Measurements from ENCODE around the gene SLC49A4.

SLC49A4 gene

DNA sequence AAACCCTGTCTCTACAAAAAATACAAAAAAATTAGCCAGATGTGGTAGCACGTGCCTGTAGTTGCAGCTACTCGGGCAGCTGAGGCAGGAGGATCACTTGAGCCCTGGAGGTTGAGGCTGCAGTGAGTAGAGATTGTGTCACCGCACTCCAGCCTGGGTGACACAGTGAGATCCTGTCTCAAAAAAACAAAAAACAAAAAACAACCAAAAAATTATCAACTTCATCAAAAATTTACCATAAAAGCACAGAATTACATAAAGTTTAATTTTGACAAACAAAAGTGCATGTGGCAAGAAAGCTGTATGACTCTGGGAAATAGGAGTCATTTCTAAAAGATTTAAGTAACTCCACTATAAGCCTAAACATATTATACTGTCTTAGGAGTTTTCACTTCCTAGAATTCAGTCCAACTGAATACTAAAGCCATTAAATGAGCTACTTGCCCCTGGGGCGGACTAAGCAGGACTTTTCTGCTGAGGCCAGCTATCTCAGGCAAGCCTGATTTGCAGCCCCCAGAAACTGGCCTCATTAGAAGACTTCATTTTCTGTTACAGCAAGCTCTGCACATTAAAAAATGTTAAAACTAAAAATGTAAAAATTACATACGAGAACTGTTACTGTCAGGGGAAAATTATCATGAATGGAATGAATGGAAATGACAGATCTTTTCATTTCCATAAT is 24.2 kb upstream of the SLC49A4 start:
- H3K27ac Mint-ChIP-seq (ENCODE audit: low read depth): no peak overlapping the region
- peaks cover 16% of the 10 kb centered on the region for H3K36me3 Mint-ChIP-seq (ENCODE audit: insufficient read depth)
- no peak overlapping the region for H3K4me3 Mint-ChIP-seq

DNA sequence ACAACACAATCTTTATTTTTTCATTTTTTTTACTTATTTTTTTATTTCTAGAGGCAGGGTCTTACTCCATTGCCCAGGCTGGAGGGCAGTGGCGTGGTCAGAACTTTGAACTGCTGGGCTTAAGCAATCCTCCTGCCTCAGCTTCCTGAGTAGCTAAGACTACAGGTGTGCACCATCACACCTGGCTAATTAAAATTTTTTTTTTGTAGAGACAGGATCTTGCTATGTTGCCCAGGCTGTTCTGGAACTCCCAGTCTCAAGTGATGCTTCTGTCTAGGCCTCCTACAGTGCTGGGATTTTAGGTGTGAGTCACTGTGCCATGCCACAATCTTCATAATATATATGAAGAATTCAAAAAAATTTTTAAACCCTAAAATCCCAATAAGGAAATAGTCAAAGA is 22.0 kb upstream of the SLC49A4 start:
- Mint-ChIP-seq H3K36me3 (ENCODE audit: insufficient read depth) (peaks cover 14% of the 10 kb centered on the region), H3K27me3 (no peaks in the 10 kb centered on the region), H3K9me3 (no peaks in the 10 kb centered on the region), H3K4me3 (no peak overlapping the region), H3K27ac (ENCODE audit: low read depth) (no peak overlapping the region), H3K4me1 (no peaks in the 10 kb centered on the region)
- no peak for DNase-seq (ENCODE audit: low spot score in 2 of 2)
- ATAC-seq (replicated peaks; ENCODE audit: extremely low read depth, poor library complexity, severe bottlenecking): no peak

More for the DNA sequence above, 24.2 kb upstream of the SLC49A4 start:
- ATAC-seq (replicated peaks; ENCODE audit: extremely low read depth, poor library complexity, severe bottlenecking): no peak
- Mint-ChIP-seq H3K9me3 (no peaks in the 10 kb centered on the region), H3K4me1 (no peaks in the 10 kb centered on the region), H3K27me3 (no peaks in the 10 kb centered on the region)
- DNase-seq (ENCODE audit: low spot score in 2 of 2): no peak

DNA sequence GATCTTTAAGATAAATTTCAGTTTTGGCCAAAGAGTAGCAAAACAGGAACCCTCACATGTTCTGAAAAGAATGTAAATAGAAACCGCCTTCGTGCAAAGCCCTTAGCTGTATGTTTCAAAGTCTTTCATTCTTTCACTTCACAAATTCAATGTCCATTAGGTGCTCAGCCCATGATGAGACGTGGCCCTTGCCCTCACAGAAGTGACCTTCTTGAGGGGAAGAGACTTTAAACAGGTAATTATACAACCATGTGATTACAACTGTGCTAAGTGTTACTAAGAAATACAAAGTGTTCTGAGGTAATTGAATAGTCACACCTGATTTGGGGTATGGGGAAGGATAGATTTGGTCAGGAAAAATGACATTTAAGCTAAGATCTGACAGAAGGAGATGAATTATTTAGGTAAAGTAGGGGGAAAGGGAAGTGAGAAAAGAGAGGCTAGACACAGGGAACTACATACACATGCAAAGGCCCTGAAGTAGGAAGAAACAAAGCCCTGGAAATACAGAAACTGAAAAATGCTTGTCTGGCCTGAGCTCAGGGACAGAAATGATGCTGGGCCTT is 20.8 kb upstream of the SLC49A4 start:
- peaks cover 12% of the 10 kb centered on the region for H3K36me3 Mint-ChIP-seq (ENCODE audit: insufficient read depth)
- no peaks in the 10 kb centered on the region for H3K4me1 Mint-ChIP-seq
- no peak overlapping the region for H3K4me3 Mint-ChIP-seq
- H3K27me3 Mint-ChIP-seq: no peaks in the 10 kb centered on the region
- H3K9me3 Mint-ChIP-seq: no peaks in the 10 kb centered on the region
- DNase-seq (ENCODE audit: low spot score in 2 of 2) (no peak), ATAC-seq (replicated peaks; ENCODE audit: extremely low read depth, poor library complexity, severe bottlenecking) (no peak)
- H3K27ac Mint-ChIP-seq (ENCODE audit: low read depth): no peak overlapping the region

DNA sequence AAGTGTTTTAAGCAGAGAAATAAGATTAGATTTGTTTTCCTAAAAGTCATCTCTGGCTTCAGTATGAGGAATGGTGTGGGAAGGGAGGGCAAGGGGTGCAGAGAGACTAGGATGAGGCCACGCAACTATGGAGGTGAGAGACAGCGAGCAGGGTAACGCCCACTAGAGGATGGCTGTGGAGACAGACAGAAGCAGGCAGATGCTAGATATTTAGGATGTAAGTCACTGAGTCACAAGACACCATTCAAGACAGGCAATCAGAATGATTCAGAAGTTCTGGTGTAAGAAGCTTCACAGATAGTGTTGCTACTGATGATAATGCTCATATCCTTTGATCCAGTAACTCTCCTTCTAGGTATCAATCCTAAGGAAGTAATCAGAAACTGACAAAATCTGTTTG is 20.3 kb upstream of the SLC49A4 start:
- DNase-seq (ENCODE audit: low spot score in 2 of 2): no peak
- no peaks in the 10 kb centered on the region for H3K9me3 Mint-ChIP-seq
- H3K27me3 Mint-ChIP-seq: no peaks in the 10 kb centered on the region
- H3K27ac Mint-ChIP-seq (ENCODE audit: low read depth): no peak overlapping the region
- no peaks in the 10 kb centered on the region for H3K4me1 Mint-ChIP-seq
- peaks cover 12% of the 10 kb centered on the region for H3K36me3 Mint-ChIP-seq (ENCODE audit: insufficient read depth)
- ATAC-seq (replicated peaks; ENCODE audit: extremely low read depth, poor library complexity, severe bottlenecking): no peak
- no peak overlapping the region for H3K4me3 Mint-ChIP-seq

DNA sequence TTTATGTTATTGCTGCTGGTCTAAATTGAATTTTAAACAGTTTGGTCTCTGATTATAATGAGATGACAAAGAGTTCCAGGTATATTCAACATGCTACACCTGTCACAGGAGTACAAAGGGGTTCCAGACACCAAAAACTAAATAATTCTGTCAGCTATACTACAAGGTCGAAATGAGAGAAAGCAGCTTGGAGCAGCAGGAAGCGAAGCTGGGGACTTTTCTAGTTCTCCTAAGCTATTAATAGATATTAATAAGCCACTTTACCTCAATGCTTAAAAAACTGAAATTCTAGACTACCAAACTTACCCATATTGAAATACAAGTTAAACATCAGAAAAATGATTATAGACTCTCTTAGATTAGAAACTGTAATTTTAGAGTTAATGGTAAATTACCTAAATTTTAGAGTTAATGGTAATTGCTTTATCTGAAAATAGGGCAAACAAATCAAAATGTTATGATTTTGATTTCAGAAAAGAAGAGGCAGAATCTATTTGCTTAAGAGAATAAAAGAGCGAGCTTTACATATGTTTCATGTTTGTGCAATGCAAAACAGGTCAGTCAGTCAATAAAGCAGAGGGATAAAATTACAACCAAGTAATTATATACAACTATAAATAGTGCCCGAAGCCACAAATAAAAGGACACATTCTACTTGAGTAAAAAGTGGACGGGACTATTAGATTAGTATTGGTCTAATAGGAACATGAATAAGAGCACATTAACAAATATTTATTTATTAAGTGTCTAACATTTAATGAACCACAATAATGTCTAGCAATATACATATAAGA is 18.0 kb upstream of the SLC49A4 start:
- Mint-ChIP-seq H3K27me3 (no peaks in the 10 kb centered on the region), H3K4me3 (no peak overlapping the region), H3K27ac (ENCODE audit: low read depth) (no peak overlapping the region), H3K4me1 (no peaks in the 10 kb centered on the region), H3K9me3 (no peaks in the 10 kb centered on the region), H3K36me3 (ENCODE audit: insufficient read depth) (peaks cover 8% of the 10 kb centered on the region)
- ATAC-seq (replicated peaks; ENCODE audit: extremely low read depth, poor library complexity, severe bottlenecking) (no peak), DNase-seq (ENCODE audit: low spot score in 2 of 2) (no peak)

DNA sequence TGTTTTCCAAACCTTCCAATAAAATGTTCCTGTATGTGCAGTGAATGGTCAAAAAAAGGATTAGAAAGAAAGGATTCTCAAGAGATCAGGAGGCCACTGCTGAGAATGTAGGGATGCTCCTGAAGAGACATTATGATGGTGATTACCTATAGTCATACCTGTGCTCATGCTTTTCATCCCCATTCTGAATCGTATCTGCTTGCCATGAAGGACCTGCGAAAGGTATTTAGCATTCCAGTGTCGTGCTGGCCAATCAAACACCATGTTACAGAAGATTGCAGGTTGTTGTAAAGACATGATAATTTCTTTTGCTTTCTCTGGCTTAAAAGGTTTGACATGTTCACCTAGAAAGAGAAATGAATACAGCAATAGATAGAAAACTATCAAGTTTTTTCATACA is 17.3 kb upstream of the SLC49A4 start:
- no peaks in the 10 kb centered on the region for H3K4me1 Mint-ChIP-seq
- H3K9me3 Mint-ChIP-seq: no peaks in the 10 kb centered on the region
- ATAC-seq (replicated peaks; ENCODE audit: extremely low read depth, poor library complexity, severe bottlenecking) (no peak), DNase-seq (ENCODE audit: low spot score in 2 of 2) (no peak)
- H3K27me3 Mint-ChIP-seq: no peaks in the 10 kb centered on the region
- H3K27ac Mint-ChIP-seq (ENCODE audit: low read depth): no peak overlapping the region
- peaks cover 8% of the 10 kb centered on the region for H3K36me3 Mint-ChIP-seq (ENCODE audit: insufficient read depth)
- H3K4me3 Mint-ChIP-seq: no peak overlapping the region

DNA sequence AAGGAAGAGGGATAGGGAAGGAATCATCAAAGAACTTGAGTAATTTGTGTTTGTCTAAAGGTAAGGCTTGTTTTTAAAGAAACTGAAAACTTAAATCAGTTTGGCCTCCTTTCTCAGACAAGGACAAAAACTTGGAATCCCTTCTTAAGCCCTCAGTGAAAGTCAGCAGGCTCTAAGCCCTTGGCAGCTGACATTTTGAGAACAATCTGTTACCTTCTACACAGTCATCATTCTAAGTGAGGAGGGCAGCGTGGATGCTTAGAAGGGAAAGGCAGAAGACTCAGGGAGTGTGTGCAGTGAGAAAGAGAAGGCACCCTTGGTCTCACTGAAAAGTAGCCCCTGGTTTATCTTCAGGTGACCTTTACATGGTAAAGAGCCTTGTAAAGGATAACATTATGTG is 12.1 kb upstream of the SLC49A4 start:
- DNase-seq (ENCODE audit: low spot score in 2 of 2) (no peak), ATAC-seq (replicated peaks; ENCODE audit: extremely low read depth, poor library complexity, severe bottlenecking) (no peak)
- peaks cover 6% of the 10 kb centered on the region for H3K4me1 Mint-ChIP-seq
- no peaks in the 10 kb centered on the region for H3K9me3 Mint-ChIP-seq
- H3K4me3 Mint-ChIP-seq: no peak overlapping the region
- H3K36me3 Mint-ChIP-seq (ENCODE audit: insufficient read depth): peaks cover 5% of the 10 kb centered on the region
- no peak overlapping the region for H3K27ac Mint-ChIP-seq (ENCODE audit: low read depth)
- H3K27me3 Mint-ChIP-seq: no peaks in the 10 kb centered on the region

DNA sequence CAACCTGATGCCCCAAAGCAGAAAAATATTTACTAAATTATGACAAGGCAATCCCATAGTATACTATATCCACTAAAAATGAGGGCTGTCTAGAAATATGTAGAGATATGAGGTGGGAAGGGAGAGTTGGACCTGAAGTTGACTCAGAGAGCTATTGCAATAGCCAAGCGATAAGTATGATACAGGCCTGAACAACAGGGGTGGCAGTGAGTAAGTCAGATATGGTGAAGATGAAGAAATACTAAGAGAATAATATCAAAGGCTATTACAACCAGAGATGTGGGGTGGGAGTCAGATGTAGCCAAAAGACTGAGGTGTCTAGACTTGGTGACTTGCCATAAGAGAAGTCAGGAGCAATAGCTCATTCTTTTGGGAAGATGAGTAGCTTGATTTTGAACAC is 10.4 kb upstream of the SLC49A4 start:
- ATAC-seq (replicated peaks; ENCODE audit: extremely low read depth, poor library complexity, severe bottlenecking) (no peak), DNase-seq (ENCODE audit: low spot score in 2 of 2) (no peak)
- H3K9me3 Mint-ChIP-seq: no peaks in the 10 kb centered on the region
- H3K4me3 Mint-ChIP-seq: no peak overlapping the region
- H3K27me3 Mint-ChIP-seq: no peaks in the 10 kb centered on the region
- peaks cover 5% of the 10 kb centered on the region for H3K36me3 Mint-ChIP-seq (ENCODE audit: insufficient read depth)
- H3K4me1 Mint-ChIP-seq: peaks cover 14% of the 10 kb centered on the region
- no peak overlapping the region for H3K27ac Mint-ChIP-seq (ENCODE audit: low read depth)

DNA sequence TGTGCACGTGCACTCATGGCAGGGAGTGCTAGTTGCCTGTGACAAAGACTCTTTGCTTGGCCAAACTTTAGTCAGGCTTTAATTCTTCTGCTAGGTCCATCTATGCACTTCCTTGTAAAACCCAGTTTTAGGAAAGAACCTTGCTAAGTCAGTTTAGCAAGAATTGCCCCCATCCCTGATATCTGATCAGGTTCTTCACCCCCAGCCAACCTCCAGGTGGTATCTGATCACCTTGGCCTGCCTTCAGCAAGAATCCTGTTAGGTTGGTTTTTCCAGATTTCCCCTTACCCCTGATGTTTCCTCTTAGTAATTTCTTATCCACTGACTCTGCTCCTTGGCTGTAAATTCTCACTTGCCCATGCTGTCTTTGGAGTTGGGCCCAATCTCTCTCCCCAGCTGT is 9.6 kb upstream of the SLC49A4 start:
- DNase-seq (ENCODE audit: low spot score in 2 of 2): no peak
- H3K36me3 Mint-ChIP-seq (ENCODE audit: insufficient read depth): peaks cover 5% of the 10 kb centered on the region
- H3K27me3 Mint-ChIP-seq: no peaks in the 10 kb centered on the region
- H3K4me3 Mint-ChIP-seq: no peak overlapping the region
- no peaks in the 10 kb centered on the region for H3K9me3 Mint-ChIP-seq
- no peak overlapping the region for H3K27ac Mint-ChIP-seq (ENCODE audit: low read depth)
- H3K4me1 Mint-ChIP-seq: peaks cover 14% of the 10 kb centered on the region
- ATAC-seq (replicated peaks; ENCODE audit: extremely low read depth, poor library complexity, severe bottlenecking): no peak

DNA sequence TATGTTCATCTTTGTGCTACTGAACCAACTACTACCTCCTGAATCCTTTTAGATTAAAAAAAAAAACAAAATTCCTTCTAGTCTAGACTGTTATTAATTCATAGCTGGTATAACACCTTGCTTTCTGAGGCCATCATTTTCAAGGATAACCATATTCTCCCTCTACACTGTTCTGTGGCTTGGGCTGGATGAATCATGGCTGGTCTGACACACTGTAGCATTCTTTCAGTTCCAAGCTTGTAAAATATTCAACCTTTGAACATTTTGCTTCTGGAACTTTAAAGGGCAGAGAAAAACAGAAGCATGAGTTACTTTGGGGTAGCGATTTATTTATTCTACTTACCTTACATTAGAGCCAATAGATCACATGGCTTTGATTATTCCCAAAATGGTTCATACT is 8.8 kb upstream of the SLC49A4 start:
- ATAC-seq (replicated peaks; ENCODE audit: extremely low read depth, poor library complexity, severe bottlenecking) (no peak), DNase-seq (ENCODE audit: low spot score in 2 of 2) (no peak)
- no peak overlapping the region for H3K27ac Mint-ChIP-seq (ENCODE audit: low read depth)
- H3K27me3 Mint-ChIP-seq: no peaks in the 10 kb centered on the region
- no peaks in the 10 kb centered on the region for H3K9me3 Mint-ChIP-seq
- H3K36me3 Mint-ChIP-seq (ENCODE audit: insufficient read depth): peaks cover 5% of the 10 kb centered on the region
- H3K4me1 Mint-ChIP-seq: peaks cover 14% of the 10 kb centered on the region
- H3K4me3 Mint-ChIP-seq: no peak overlapping the region

DNA sequence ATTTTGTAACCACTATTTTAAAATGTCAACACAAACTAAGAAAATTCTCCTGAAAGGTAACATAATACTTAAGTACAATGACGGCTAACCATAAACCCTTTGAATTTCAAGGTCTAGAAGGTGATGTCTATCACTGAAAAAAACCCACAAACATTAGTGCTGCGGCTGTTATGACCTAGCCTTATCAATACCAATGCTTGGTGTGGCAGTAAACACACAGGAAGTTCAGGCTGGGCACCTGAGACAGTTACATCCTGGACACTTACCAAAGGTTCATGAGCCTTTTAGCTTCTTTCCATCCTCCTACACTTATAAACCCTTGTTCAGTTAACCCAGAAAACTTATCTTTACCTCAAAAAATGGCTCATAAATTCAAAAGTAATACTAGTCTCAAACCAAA is 7.0 kb upstream of the SLC49A4 start:
- ATAC-seq (replicated peaks; ENCODE audit: extremely low read depth, poor library complexity, severe bottlenecking): no peak
- Mint-ChIP-seq H3K9me3 (no peaks in the 10 kb centered on the region), H3K4me1 (peaks cover 14% of the 10 kb centered on the region), H3K27me3 (no peaks in the 10 kb centered on the region), H3K36me3 (ENCODE audit: insufficient read depth) (peaks cover 5% of the 10 kb centered on the region), H3K4me3 (no peak overlapping the region), H3K27ac (ENCODE audit: low read depth) (no peak overlapping the region)
- no peak for DNase-seq (ENCODE audit: low spot score in 2 of 2)

DNA sequence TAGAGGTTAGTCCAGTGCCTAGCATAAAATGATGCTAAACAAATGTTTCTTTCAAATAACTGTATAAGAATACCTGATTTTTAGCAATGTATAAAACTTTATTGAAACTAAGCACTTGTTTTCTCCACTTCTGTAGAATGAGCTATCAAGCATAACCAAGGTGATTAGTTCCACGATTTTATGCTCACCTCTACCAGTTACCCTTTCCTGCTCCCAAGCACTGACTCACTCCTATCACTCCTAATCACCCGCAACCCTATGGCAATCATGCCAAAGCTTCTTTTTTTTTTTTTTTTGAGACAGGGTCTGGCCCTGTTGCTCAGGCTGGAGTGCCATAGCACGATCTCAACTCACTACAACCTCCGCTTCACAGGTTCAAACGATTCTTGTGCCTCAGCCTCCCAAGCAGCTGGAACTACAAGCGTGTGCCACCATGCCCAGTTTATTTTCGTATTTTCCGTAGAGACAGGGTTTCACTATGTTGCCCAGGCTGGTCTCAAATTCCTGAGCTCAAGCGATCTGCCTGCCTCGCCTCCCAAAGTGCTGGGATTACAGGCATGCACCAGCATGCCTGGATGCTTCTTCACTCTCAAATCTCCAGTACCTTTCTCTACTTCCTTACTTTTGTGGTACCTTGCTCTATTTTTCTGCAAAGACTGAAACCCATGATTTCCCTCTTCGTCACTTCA is 5.1 kb upstream of the SLC49A4 start:
- H3K36me3 Mint-ChIP-seq (ENCODE audit: insufficient read depth): peaks cover 13% of the 10 kb centered on the region
- no peaks in the 10 kb centered on the region for H3K9me3 Mint-ChIP-seq
- H3K4me3 Mint-ChIP-seq: no peak overlapping the region
- no peaks in the 10 kb centered on the region for H3K27me3 Mint-ChIP-seq
- no peak overlapping the region for H3K27ac Mint-ChIP-seq (ENCODE audit: low read depth)
- peaks cover 24% of the 10 kb centered on the region for H3K4me1 Mint-ChIP-seq
- DNase-seq (ENCODE audit: low spot score in 2 of 2): no peak
- ATAC-seq (replicated peaks; ENCODE audit: extremely low read depth, poor library complexity, severe bottlenecking): no peak
